GM12878 (cell line): ENCODE results near the gene GIPC1. TPM values are rescaled to one million over a fixed set of nuclear protein-coding genes. Genes with fewer than 3 reads are reported as not detected.

ENCODE experiments used
- ATAC-seq: fragments of 200-7000 bp; cut with Tn5 transposase; 3 replicates; pipeline ENCODE4 v1.9.1; 2020; ENCODE audit warnings: mild to moderate bottlenecking, moderate library complexity
- BruUV-seq: library from RNA; stranded (reverse); fragments of 400-500 nt; replicated peaks from 2 replicates; lab custom pipeline; 2021; lab: Mats Ljungman, UMichigan
- CTCF ChIA-PET: fragments of 300-600 bp; sonication (Branson Sonifier 250); formaldehyde crosslinking; extraction: SDS; loops from one replicate; lab custom pipeline; 2021; ENCODE audit warnings: inconsistent platforms; lab: Yijun Ruan, JAX
- POLR2A ChIA-PET: fragments of 350-600 bp; formaldehyde crosslinking; extraction: SDS; loops from one replicate; lab custom pipeline; 2021; ENCODE audit warnings: inconsistent platforms; lab: Charles Lee
- RAD21 ChIA-PET: fragments of 300-600 bp; sonication (Branson Sonifier 250); formaldehyde crosslinking; loops from one replicate; lab custom pipeline; 2023; ENCODE audit warnings: antibody characterized with exemption; ENCODE audit not compliant: unreplicated experiment; lab: Charles Lee
- SMC1A ChIA-PET: fragments of 300-600 bp; sonication (Branson Sonifier 250); formaldehyde crosslinking; loops from one replicate; lab custom pipeline; 2023; ENCODE audit not compliant: unreplicated experiment, uncharacterized antibody; lab: Charles Lee
- DNase-seq: peaks from one replicate; pipeline ENCODE4 v3.0.0-alpha.2; 2011; ENCODE audit warnings: low read depth, low spot score
- FAIRE-seq: peaks from 3 replicates; lab custom pipeline; 2011; peaks lifted over from hg19 to GRCh38; lab: Jason Lieb, UNC
- H2AFZ ChIP-seq: 2 replicates; pipeline ENCODE4 v1.6.0; 2011; ENCODE audit warnings: low read depth, low read length, control low read depth; ENCODE audit not compliant: control insufficient read depth
- H3K27ac ChIP-seq: 2 replicates; pipeline ENCODE4 v1.5.1; 2011; ENCODE audit warnings: control low read depth; ENCODE audit not compliant: control insufficient read depth, insufficient read depth
- H3K27me3 ChIP-seq, 2 experiments: replicated peaks in 1 of 2; 2 replicates each; pipeline versions ENCODE4 v1.6.0 to v1.6.1; 2011; ENCODE audit warnings: low read length in 1 of 2; ENCODE audit not compliant: control insufficient read depth in 2 of 2, insufficient read depth in 2 of 2
- H3K36me3 ChIP-seq, 2 experiments: 2 replicates each; pipeline ENCODE4 v1.5.1; 2011; ENCODE audit warnings: low read length in 1 of 2; ENCODE audit not compliant: control insufficient read depth in 2 of 2, insufficient read depth in 2 of 2
- H3K4me1 ChIP-seq: 2 replicates; pipeline ENCODE4 v1.6.1; 2011; ENCODE audit warnings: mild to moderate bottlenecking, low read length, moderate library complexity, mixed read lengths; ENCODE audit not compliant: control insufficient read depth, insufficient read depth
- H3K4me2 ChIP-seq: 2 replicates; pipeline ENCODE4 v1.6.0; 2011; ENCODE audit warnings: control low read depth; ENCODE audit not compliant: control insufficient read depth, insufficient read depth
- H3K4me3 ChIP-seq: fragments of 200-600 bp; sonication (generic); 2 replicates; pipeline ENCODE4 v1.5.1; 2016
- H3K79me2 ChIP-seq: 2 replicates; pipeline ENCODE4 v1.6.0; 2011; ENCODE audit warnings: low read length; ENCODE audit not compliant: control insufficient read depth, insufficient read depth
- H3K9ac ChIP-seq: 2 replicates; pipeline ENCODE4 v1.8.0; 2011; ENCODE audit warnings: low read length, control low read depth, mixed read lengths; ENCODE audit not compliant: control insufficient read depth, insufficient read depth
- H3K9me3 ChIP-seq: replicated peaks from 3 replicates; pipeline ENCODE4 v1.5.1; 2011; ENCODE audit warnings: mild to moderate bottlenecking, low read length; ENCODE audit not compliant: control insufficient read depth, insufficient read depth
- H4K20me1 ChIP-seq: 2 replicates; pipeline ENCODE4 v1.6.0; 2011; ENCODE audit not compliant: control insufficient read depth, insufficient read depth
- CBX3 ChIP-seq: fragments of 200-600 bp; sonication (generic); IDR thresholded peaks from 2 replicates; pipeline ENCODE4 v1.6.1; 2016; ENCODE audit warnings: low read depth, borderline replicate concordance
- ELK1 ChIP-seq: IDR thresholded peaks from 2 replicates; pipeline ENCODE4 v1.6.1; 2012; ENCODE audit warnings: low read depth, low read length, improper control_type of control experiment
- HDAC2 ChIP-seq: fragments of 200-600 bp; sonication (generic); IDR thresholded peaks from 2 replicates; pipeline ENCODE4 v1.6.1; 2017
- NR2F1 ChIP-seq: fragments of 450-650 bp; conservative IDR thresholded peaks from 2 replicates; pipeline ENCODE4 v1.6.1; 2017; ENCODE audit warnings: mild to moderate bottlenecking
- NRF1 ChIP-seq: conservative IDR thresholded peaks from 2 replicates; pipeline ENCODE4 v1.6.1; 2011; ENCODE audit warnings: mild to moderate bottlenecking, low read depth, low read length, improper control_type of control experiment
- SPI1 ChIP-seq: IDR thresholded peaks from 2 replicates; pipeline ENCODE4 v1.6.1; 2011; ENCODE audit warnings: low read depth, mild to moderate bottlenecking, low read length, moderate library complexity, borderline replicate concordance; ENCODE audit not compliant: insufficient read depth
- SREBF1 ChIP-seq: IDR thresholded peaks from 2 replicates; pipeline ENCODE4 v1.6.1; 2012; ENCODE audit warnings: mild to moderate bottlenecking, low read length
- ZSCAN29 ChIP-seq: fragments of 450-650 bp; IDR thresholded peaks from 2 replicates; pipeline ENCODE4 v1.6.1; 2017; ENCODE audit warnings: mild to moderate bottlenecking, moderate library complexity
- WGBS: methylation state at CpG from one replicate; pipeline ENCODE4 v1.1.6; 2016; ENCODE audit warnings: low lambda C conversion rate; ENCODE audit not compliant: insufficient replicate concordance, insufficient coverage; ENCODE audit errors: missing lambda C conversion rate; 5-methylcytosine and 5-hydroxymethylcytosine counted together
- in situ Hi-C: fragments of 300-500 bp; cut with MboI; formaldehyde crosslinking; loops from 9 replicates; pipeline ENCODE4 v1.14.3; 2018; ENCODE audit warnings: mixed read lengths
- intact Hi-C: fragments of 100-400 bp; cut with micrococcal nuclease; formaldehyde crosslinking; loops from one replicate; pipeline ENCODE4 v1.14.2; 2022; ENCODE audit not compliant: unreplicated experiment
- polyA plus RNA-seq, 11 experiments: library from polyadenylated mRNA; depleted of rRNA in 4 of 11; unstranded in 6 of 11; stranded (reverse) in 5 of 11; fragments of >200 nt; fragmentation: Nextera tagmentation in 4 of 11; fragmentation: Illumina TruSeq in 1 of 11; extraction: Ambion mirVana in 4 of 11; extraction: Trizol in 1 of 11; gene quantifications; 1 replicate in 1 of 11; 2 replicates in 10 of 11; pipeline versions ENCODE4 v1.2.1 to v1.2.3, GENCODE V29; 2011 to 2016; ENCODE audit warnings: inconsistent platforms in 2 of 11, missing spikeins in 2 of 11, low read depth in 1 of 11
- total RNA-seq, 4 experiments: library from RNA; depleted of rRNA in 3 of 4; stranded (reverse); fragments of >200 nt in 3 of 4; fragmentation: Illumina TruSeq in 1 of 4; extraction: Trizol in 1 of 4; gene quantifications; 2 replicates each; pipeline versions ENCODE4 v1.2.1 to v1.2.3, GENCODE V29; 2013 to 2021
- TF ChIP-seq, protein P1 (sequence below): IDR thresholded peaks from 2 replicates; pipeline ENCODE4 v1.6.1; 2012; ENCODE audit warnings: improper control_type of control experiment, low read depth, low read length; ENCODE audit not compliant: insufficient replicate concordance

The GIPC1 gene
- total and polyA plus RNA-seq, 10 of the 15 experiments (the other 5 are each of a cell fraction or from before 2014, with no cell fraction given) = 0.47 to 24.1 (median 13.6) TPM

DNA sequence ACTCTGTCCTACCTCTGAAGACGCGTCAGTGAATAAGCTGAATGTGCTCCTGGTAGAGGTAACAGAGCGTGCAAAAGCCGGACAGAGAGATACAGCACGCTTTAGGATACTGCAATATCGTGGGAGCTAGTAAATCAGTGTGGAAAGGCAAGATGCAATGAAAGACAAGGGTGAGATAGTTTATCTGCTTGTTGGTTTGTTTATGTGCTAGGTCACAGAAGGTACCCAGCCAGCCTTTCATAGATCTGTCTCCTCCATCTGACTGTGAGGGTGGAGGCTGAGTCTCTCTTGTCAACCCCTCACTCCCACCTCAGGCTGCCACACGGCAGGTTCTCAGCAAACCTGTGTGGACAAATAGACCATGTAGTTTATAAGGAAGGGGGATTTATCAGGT lies 904 bp upstream of the GIPC1 start:
- H3K9ac ChIP-seq = no peak overlapping the region
- no peaks in the 10 kb centered on the region for H3K36me3 ChIP-seq
- FAIRE-seq = peak; percentile 7
- BruUV-seq = no TSS peak
- intact Hi-C loops (no loop called here), in situ Hi-C loops (no loop called here)
- peak overlapping the region; percentile 97; the same call in 1 of the 2 replicates for H2AFZ ChIP-seq
- TF ChIP-seq HDAC2 (no peak), NR2F1 (no peak), SREBF1 (no peak)
- peak overlapping the region; percentile 89 for H3K4me2 ChIP-seq
- POLR2A ChIA-PET = interaction anchor here (1.2 kb wide), 1 partner anchor 9 kb away, joined by 5 read pairs; no protein-coding TSS in a partner anchor
- 72% methylated on average over 7 of the region's 7 CpGs for WGBS
- CTCF ChIA-PET = interaction anchor here (1.7 to 2.1 kb wide), 4 partner anchors 9 to 60 kb away, joined by 5 to 10 read pairs (median 7); no protein-coding TSS in a partner anchor
- no peaks in the 10 kb centered on the region for H3K9me3 ChIP-seq
- H3K27ac ChIP-seq = no peak overlapping the region
- ATAC-seq = no peak
- no peaks in the 10 kb centered on the region for H3K27me3 ChIP-seq
- peaks cover 2% of the 10 kb centered on the region; the same call in 1 of the 2 replicates for H3K4me1 ChIP-seq
- SMC1A ChIA-PET = interaction anchor here (1.3 kb wide), 1 partner anchor 13 kb away, joined by 3 read pairs; no protein-coding TSS in a partner anchor
- DNase-seq = no peak
- no peak overlapping the region for H3K4me3 ChIP-seq
- no peaks in the 10 kb centered on the region for H4K20me1 ChIP-seq
- H3K79me2 ChIP-seq = no peaks in the 10 kb centered on the region
- RAD21 ChIA-PET = no interaction called here

- in situ Hi-C loops = no loop called here
- H3K27ac ChIP-seq = no peak overlapping the region
- POLR2A ChIA-PET = interaction anchor here (0.6 to 1.2 kb wide), 3 partner anchors 8 to 103 kb away, joined by 3 to 7 read pairs (median 5); partner anchors contain the start of gene DNAJB1
- TF ChIP-seq SREBF1 = no peak
- TF ChIP-seq NRF1 = no peak
- TF ChIP-seq SPI1 = no peak
- no peak for TF ChIP-seq CBX3
- TF ChIP-seq ELK1 = no peak
- TF ChIP-seq ZSCAN29 = no peak
- TF ChIP-seq, protein P1, sequence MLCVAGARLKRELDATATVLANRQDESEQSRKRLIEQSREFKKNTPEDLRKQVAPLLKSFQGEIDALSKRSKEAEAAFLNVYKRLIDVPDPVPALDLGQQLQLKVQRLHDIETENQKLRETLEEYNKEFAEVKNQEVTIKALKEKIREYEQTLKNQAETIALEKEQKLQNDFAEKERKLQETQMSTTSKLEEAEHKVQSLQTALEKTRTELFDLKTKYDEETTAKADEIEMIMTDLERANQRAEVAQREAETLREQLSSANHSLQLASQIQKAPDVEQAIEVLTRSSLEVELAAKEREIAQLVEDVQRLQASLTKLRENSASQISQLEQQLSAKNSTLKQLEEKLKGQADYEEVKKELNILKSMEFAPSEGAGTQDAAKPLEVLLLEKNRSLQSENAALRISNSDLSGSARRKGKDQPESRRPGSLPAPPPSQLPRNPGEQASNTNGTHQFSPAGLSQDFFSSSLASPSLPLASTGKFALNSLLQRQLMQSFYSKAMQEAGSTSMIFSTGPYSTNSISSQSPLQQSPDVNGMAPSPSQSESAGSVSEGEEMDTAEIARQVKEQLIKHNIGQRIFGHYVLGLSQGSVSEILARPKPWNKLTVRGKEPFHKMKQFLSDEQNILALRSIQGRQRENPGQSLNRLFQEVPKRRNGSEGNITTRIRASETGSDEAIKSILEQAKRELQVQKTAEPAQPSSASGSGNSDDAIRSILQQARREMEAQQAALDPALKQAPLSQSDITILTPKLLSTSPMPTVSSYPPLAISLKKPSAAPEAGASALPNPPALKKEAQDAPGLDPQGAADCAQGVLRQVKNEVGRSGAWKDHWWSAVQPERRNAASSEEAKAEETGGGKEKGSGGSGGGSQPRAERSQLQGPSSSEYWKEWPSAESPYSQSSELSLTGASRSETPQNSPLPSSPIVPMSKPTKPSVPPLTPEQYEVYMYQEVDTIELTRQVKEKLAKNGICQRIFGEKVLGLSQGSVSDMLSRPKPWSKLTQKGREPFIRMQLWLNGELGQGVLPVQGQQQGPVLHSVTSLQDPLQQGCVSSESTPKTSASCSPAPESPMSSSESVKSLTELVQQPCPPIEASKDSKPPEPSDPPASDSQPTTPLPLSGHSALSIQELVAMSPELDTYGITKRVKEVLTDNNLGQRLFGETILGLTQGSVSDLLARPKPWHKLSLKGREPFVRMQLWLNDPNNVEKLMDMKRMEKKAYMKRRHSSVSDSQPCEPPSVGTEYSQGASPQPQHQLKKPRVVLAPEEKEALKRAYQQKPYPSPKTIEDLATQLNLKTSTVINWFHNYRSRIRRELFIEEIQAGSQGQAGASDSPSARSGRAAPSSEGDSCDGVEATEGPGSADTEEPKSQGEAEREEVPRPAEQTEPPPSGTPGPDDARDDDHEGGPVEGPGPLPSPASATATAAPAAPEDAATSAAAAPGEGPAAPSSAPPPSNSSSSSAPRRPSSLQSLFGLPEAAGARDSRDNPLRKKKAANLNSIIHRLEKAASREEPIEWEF = no peak
These were observed 277 bp downstream of the GIPC1 start for GRCh38 chr19:14495672-14496028.

More at GRCh38 chr19:14495672-14496028, 277 bp downstream of the GIPC1 start:
- no peak; the same call in 2 of the 3 replicates for ATAC-seq
- no peak for FAIRE-seq
- no peaks in the 10 kb centered on the region for H3K79me2 ChIP-seq
- WGBS = 3% methylated on average over 3 of the region's 28 CpGs
- H4K20me1 ChIP-seq = no peaks in the 10 kb centered on the region
- no peaks in the 10 kb centered on the region for H3K36me3 ChIP-seq
- DNase-seq = no peak
- BruUV-seq = no TSS peak
- intact Hi-C loops = no loop called here
- ChIA-PET CTCF (interaction anchor here (0.5 to 2.1 kb wide), 7 partner anchors 10 to 365 kb away, joined by 3 to 10 read pairs (median 5); partner anchors contain the start of gene ASF1B), SMC1A (interaction anchor here (0.6 to 0.7 kb wide), 2 partner anchors 173 to 442 kb away, joined by 3 read pairs; no protein-coding TSS in a partner anchor), RAD21 (interaction anchor here (1.2 kb wide), 1 partner anchor 359 kb away, joined by 4 read pairs; the partner anchor contains the start of gene ASF1B)
- peak overlapping the region; percentile 47; the same call in 1 of the 2 replicates for H3K9ac ChIP-seq
- peak overlapping the region; percentile 89 for H3K4me2 ChIP-seq
- H3K4me1 ChIP-seq = peaks cover 2% of the 10 kb centered on the region; the same call in 1 of the 2 replicates
- H3K27me3 ChIP-seq = no peaks in the 10 kb centered on the region
- H3K4me3 ChIP-seq = peak overlapping the region; percentile 80
- no peaks in the 10 kb centered on the region for H3K9me3 ChIP-seq
- peak overlapping the region; percentile 45 for H2AFZ ChIP-seq
